ENCODE measurements around the gene FES. TPM values are rescaled to one million over a fixed set of nuclear protein-coding genes. Genes with fewer than 3 reads are reported as not detected.

The FES gene
- polyA plus RNA-seq, 3 donors: 140 to 260 (median 157) TPM

DNA sequence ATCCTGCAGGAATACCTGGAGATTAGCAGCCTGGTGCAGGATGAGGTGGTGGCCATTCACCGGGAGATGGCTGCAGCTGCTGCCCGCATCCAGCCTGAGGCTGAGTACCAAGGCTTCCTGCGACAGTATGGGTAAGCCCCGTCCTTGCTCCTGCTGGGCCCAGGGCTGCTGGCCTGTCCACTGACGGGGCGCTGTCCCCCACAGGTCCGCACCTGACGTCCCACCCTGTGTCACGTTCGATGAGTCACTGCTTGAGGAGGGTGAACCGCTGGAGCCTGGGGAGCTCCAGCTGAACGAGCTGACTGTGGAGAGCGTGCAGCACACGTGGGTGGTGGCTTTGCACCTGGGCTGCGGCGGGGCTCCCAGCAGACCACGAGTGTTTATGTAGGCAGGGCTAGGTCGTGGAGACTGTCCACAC, 5.0 kb downstream of the FES start:
- H3K9me3 Mint-ChIP-seq: no peaks in the 10 kb centered on the region
- Histone ChIP-seq H3K4me2 (replicated peaks; ENCODE audit: extremely low read depth, low read length, poor library complexity, severe bottlenecking) (no peak overlapping the region), H2AFZ (ENCODE audit: insufficient read depth, low read depth, low read length, poor library complexity, severe bottlenecking) (no peak overlapping the region), H3K4me3 (replicated peaks in 1 of 3; ENCODE audit: low read depth in 2 of 3, low read length in 3 of 3) (no peak overlapping the region), H4K20me1 (ENCODE audit: insufficient read depth, low read length) (peaks cover 98% of the 10 kb centered on the region), H3K4me1 (ENCODE audit: control insufficient read depth in 1 of 2, insufficient read depth in 2 of 2, low read length in 2 of 2) (peaks cover 22 to 44% of the 10 kb centered on the region in 2 donors), H3K9ac (ENCODE audit: insufficient read depth, low read length, poor library complexity, severe bottlenecking) (no peak overlapping the region), H3K79me2 (ENCODE audit: insufficient read depth, low read length) (peaks cover 88% of the 10 kb centered on the region), H3K36me3 (replicated peaks in 1 of 2; ENCODE audit: control insufficient read depth in 1 of 2, insufficient read depth in 2 of 2, low read length in 2 of 2) (peaks cover 76 to 81% of the 10 kb centered on the region in 2 donors), H3K9me3 (replicated peaks in 1 of 2; ENCODE audit: control insufficient read depth in 1 of 2, insufficient read depth in 1 of 2, low read length in 2 of 2) (no peaks in the 10 kb centered on the region), H3K27me3 (ENCODE audit: control insufficient read depth in 2 of 2, insufficient read depth in 2 of 2, low read length in 2 of 2) (no peaks in the 10 kb centered on the region), H3K27ac (ENCODE audit: low read depth in 1 of 2, low read length in 2 of 2) (peak overlapping the region in 1 of 2 donors; percentile 31)
- peaks cover 30% of the 10 kb centered on the region for H3K4me1 Mint-ChIP-seq
- H3K27ac Mint-ChIP-seq: peak overlapping the region in 3 of 7 donors; percentile 36 to 40 (median 37)
- peaks cover 0 to 1% (median 0%) of the 10 kb centered on the region in 3 donors for H3K27me3 Mint-ChIP-seq (ENCODE audit: low read depth in 3 of 3)
- TF ChIP-seq, protein P1, sequence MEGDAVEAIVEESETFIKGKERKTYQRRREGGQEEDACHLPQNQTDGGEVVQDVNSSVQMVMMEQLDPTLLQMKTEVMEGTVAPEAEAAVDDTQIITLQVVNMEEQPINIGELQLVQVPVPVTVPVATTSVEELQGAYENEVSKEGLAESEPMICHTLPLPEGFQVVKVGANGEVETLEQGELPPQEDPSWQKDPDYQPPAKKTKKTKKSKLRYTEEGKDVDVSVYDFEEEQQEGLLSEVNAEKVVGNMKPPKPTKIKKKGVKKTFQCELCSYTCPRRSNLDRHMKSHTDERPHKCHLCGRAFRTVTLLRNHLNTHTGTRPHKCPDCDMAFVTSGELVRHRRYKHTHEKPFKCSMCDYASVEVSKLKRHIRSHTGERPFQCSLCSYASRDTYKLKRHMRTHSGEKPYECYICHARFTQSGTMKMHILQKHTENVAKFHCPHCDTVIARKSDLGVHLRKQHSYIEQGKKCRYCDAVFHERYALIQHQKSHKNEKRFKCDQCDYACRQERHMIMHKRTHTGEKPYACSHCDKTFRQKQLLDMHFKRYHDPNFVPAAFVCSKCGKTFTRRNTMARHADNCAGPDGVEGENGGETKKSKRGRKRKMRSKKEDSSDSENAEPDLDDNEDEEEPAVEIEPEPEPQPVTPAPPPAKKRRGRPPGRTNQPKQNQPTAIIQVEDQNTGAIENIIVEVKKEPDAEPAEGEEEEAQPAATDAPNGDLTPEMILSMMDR (IDR thresholded peaks at IDR 0.05): no peak
- H3K4me3 Mint-ChIP-seq: no peak overlapping the region
- no peak for DNase-seq
- 93% methylated on average over 18 of the region's 18 CpGs for WGBS (ENCODE audit: insufficient coverage)
- H3K36me3 Mint-ChIP-seq: peaks cover 54 to 81% of the 10 kb centered on the region in 2 donors
- intact Hi-C loops (cut with micrococcal nuclease): loop anchor here (5.0 to 10.0 kb wide), 2 partner anchors 175 to 187 kb away; partner anchors contain the start of gene BLM (in 1 of the 2)

- Histone ChIP-seq H4K20me1 (ENCODE audit: insufficient read depth, low read length) (peaks cover 99% of the 10 kb centered on the region), H3K79me2 (ENCODE audit: insufficient read depth, low read length) (peaks cover 83% of the 10 kb centered on the region), H3K4me1 (ENCODE audit: control insufficient read depth in 1 of 2, insufficient read depth in 2 of 2, low read length in 2 of 2) (peaks cover 24 to 44% of the 10 kb centered on the region in 2 donors), H2AFZ (ENCODE audit: insufficient read depth, low read depth, low read length, poor library complexity, severe bottlenecking) (no peak overlapping the region), H3K4me3 (replicated peaks in 1 of 3; ENCODE audit: low read depth in 2 of 3, low read length in 3 of 3) (no peak overlapping the region), H3K36me3 (replicated peaks in 1 of 2; ENCODE audit: control insufficient read depth in 1 of 2, insufficient read depth in 2 of 2, low read length in 2 of 2) (peaks cover 80 to 87% of the 10 kb centered on the region in 2 donors), H3K9ac (ENCODE audit: insufficient read depth, low read length, poor library complexity, severe bottlenecking) (no peak overlapping the region), H3K4me2 (replicated peaks; ENCODE audit: extremely low read depth, low read length, poor library complexity, severe bottlenecking) (no peak overlapping the region), H3K27me3 (ENCODE audit: control insufficient read depth in 2 of 2, insufficient read depth in 2 of 2, low read length in 2 of 2) (no peaks in the 10 kb centered on the region), H3K27ac (ENCODE audit: low read depth in 1 of 2, low read length in 2 of 2) (no peak overlapping the region), H3K9me3 (replicated peaks in 1 of 2; ENCODE audit: control insufficient read depth in 1 of 2, insufficient read depth in 1 of 2, low read length in 2 of 2) (no peaks in the 10 kb centered on the region)
- H3K4me1 Mint-ChIP-seq: peaks cover 32% of the 10 kb centered on the region
- no peaks in the 10 kb centered on the region for H3K9me3 Mint-ChIP-seq
- WGBS (ENCODE audit: insufficient coverage): 98% methylated on average over 21 of the region's 31 CpGs
- peaks cover 59 to 86% of the 10 kb centered on the region in 2 donors for H3K36me3 Mint-ChIP-seq
- peak overlapping the region in 3 of 7 donors; percentile 37 to 63 (median 46) for H3K27ac Mint-ChIP-seq
- no peak for DNase-seq
- no peak overlapping the region for H3K4me3 Mint-ChIP-seq
- H3K27me3 Mint-ChIP-seq (ENCODE audit: low read depth in 3 of 3): peaks cover 0 to 1% (median 0%) of the 10 kb centered on the region in 3 donors
- TF ChIP-seq, protein P1 (IDR thresholded peaks at IDR 0.05): no peak
- intact Hi-C loops (cut with micrococcal nuclease): loop anchor here (5.0 to 10.0 kb wide), 2 partner anchors 175 to 188 kb away; partner anchors contain the start of gene BLM (in 1 of the 2)
These were observed 5.6 kb downstream of the FES start for GRCh38 chr15:90889736-90890456.
